Adrenal gland (tissue), 12 donors: ENCODE results near the gene FCRL1. TPM values are rescaled to one million over a fixed set of nuclear protein-coding genes. Genes with fewer than 3 reads are reported as not detected.

Source experiments
- DNase-seq, 7 donors: peaks; one replicate each; pipeline ENCODE4 v3.0.0-alpha.2; 2019 to 2020
- H3K27ac ChIP-seq, 5 donors: fragments of 200-600 bp; sonication (generic) in 4 of 5; 1 replicate in 3 of 5; 2 replicates in 2 of 5; pipeline versions ENCODE4 v1.5.1 to v1.8.0; 2016 to 2020; ENCODE audit warnings: mild to moderate bottlenecking in 1 of 5
- H3K27me3 ChIP-seq: fragments of 200-600 bp; 2 replicates; pipeline ENCODE4 v1.8.0; 2021
- H3K36me3 ChIP-seq, 2 donors: fragments of 200-600 bp; replicated peaks in 1 of 2; 1 replicate in 1 of 2; 2 replicates in 1 of 2; pipeline versions ENCODE4 v1.5.1 to v1.8.0; 2018 to 2022
- H3K4me1 ChIP-seq, 2 donors: fragments of 200-600 bp; replicated peaks in 1 of 2; 1 replicate in 1 of 2; 2 replicates in 1 of 2; pipeline versions ENCODE4 v1.5.1 to v1.8.0; 2018 to 2021
- H3K4me3 ChIP-seq, 4 donors: fragments of 200-600 bp; sonication (generic) in 3 of 4; one replicate each; pipeline ENCODE4 v1.5.1; 2016 to 2018
- H3K9me3 ChIP-seq, 3 donors: fragments of 200-600 bp; sonication (generic) in 1 of 3; replicated peaks in 1 of 3; 1 replicate in 2 of 3; 2 replicates in 1 of 3; pipeline versions ENCODE4 v1.5.1 to v1.8.0; 2016 to 2021
- CTCF ChIP-seq, 6 experiments: fragments of 450-650 bp in 4 of 6; fragments of 200-600 bp in 2 of 6; sonication (generic) in 1 of 6; IDR thresholded peaks; 1 replicate in 5 of 6; 2 replicates in 1 of 6; pipeline versions ENCODE4 v1.5.1 to v1.8.0; 2016 to 2021; ENCODE audit warnings: antibody characterized with exemption in 6 of 6, mild to moderate bottlenecking in 2 of 6, moderate library complexity in 1 of 6
- POLR2A ChIP-seq, 2 donors: fragments of 450-650 bp; IDR thresholded peaks; one replicate each; pipeline ENCODE4 v1.6.1; 2017; ENCODE audit warnings: antibody characterized with exemption in 2 of 2, mild to moderate bottlenecking in 2 of 2, moderate library complexity in 1 of 2
- WGBS, 4 donors: extraction: QIAGEN DNeasy Blood & Tissue Kit in 2 of 4; methylation state at CpG; one replicate each; pipeline versions ENCODE4 v1.1.5 to v1.1.7; 2013 to 2017; 5-methylcytosine and 5-hydroxymethylcytosine counted together
- intact Hi-C, 2 donors: fragments of 100-400 bp; cut with DNase I; formaldehyde crosslinking; loops; one replicate each; pipeline versions ENCODE4 v1.14.1 to v1.15.0; 2022 to 2023
- polyA plus RNA-seq, 3 donors: library from polyadenylated mRNA; stranded (reverse); fragments of 200-250 nt in 2 of 3; fragments of 350-450 nt in 1 of 3; fragmentation: Illumina TruSeq in 1 of 3; extraction: RNeasy Lipid Tissue Mini Kit (QIAGEN cat#74804) in 1 of 3; gene quantifications; one replicate each; pipeline ENCODE4 v1.2.3, GENCODE V29; 2013 to 2014
- total RNA-seq, 9 donors: library from RNA; depleted of rRNA in 4 of 9; stranded (reverse); fragments of >200 nt in 4 of 9; fragments of 120-200 nt in 1 of 9; fragmentation: NEBNext Ultra II Directional in 1 of 9; extraction: Animal tissue kit (Norgen Biotek cat#: 25700) in 1 of 9; gene quantifications; one replicate each; pipeline versions ENCODE4 v1.1.0 to v1.2.4, GENCODE V29; 2013 to 2023
- donor health status: healthy with polysubstance abuse.
- donor health status: Bipolar disorder and iron deficiency.
- donor health status: DM: yes; HTN: yes; CAD: no.
- donor health status: DM: no; HTN: no; CAD: no.
- donor health status: DM: no; HTN: no; CAD: no.
- donor health status: DM: yes; HTN: yes; CAD: no.

Gene FCRL1
- total and polyA plus RNA-seq, 12 donors: 0.03 to 0.40 TPM; not detected in 10

GRCh38 chr1:157766792-157767191 is 53.1 kb downstream of the FCRL1 start:
- H3K4me1 ChIP-seq: no peaks in the 10 kb centered on the region
- no peak for TF ChIP-seq CTCF (IDR thresholded peaks at IDR 0.05)
- no peak for TF ChIP-seq POLR2A (IDR thresholded peaks at IDR 0.05)
- intact Hi-C loops: no loop called here
- no peaks in the 10 kb centered on the region for H3K27me3 ChIP-seq
- H3K4me3 ChIP-seq: no peak overlapping the region
- no peak overlapping the region for H3K27ac ChIP-seq
- H3K36me3 ChIP-seq: no peaks in the 10 kb centered on the region
- H3K9me3 ChIP-seq: no peaks in the 10 kb centered on the region
- no peak for DNase-seq

DNA sequence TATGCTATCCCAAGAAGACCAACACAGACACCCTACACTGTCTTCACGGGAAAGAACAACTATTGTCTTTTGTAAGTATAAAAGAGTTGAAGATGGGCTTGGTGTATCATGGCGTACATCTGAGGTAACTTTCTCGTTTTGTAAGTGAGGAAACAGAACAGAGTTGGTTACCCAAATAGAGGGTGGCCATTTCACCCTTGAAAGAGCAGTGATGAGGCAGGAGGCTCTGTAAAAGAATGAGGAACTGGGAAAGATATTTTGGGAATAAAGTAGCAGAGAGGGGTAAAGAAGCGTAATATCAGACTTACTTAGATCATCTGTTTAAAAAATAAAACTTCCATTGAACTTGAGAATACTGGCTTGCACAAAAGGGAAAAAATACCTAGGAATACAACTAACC is 61.9 kb downstream of the FCRL1 start:
- 72 to 87% (median 76%) methylated on average over 4 of the region's 4 CpGs for WGBS, 4 donors
- intact Hi-C loops: no loop called here
- TF ChIP-seq CTCF (IDR thresholded peaks at IDR 0.05) (no peak), POLR2A (IDR thresholded peaks at IDR 0.05) (no peak)

DNA sequence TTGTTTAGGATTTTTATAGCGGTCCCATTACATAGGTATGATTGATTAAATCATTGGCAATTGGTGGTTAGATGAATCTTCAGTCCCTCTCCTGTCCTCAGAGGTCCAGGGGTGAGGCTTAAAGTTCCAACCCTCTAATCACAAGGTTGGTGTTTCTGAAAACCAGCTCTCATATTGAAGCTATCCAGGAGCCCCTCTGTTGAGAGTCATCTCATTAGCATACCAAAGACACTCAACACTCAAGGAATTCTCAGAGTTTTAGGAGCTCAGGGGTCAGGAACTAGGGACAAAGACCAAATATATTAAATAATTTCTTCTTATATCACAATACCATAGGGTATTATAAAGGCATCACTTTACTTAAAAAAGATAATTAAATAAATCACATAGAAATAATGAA is 66.3 kb downstream of the FCRL1 start:
- Histone ChIP-seq H3K4me3 (no peak overlapping the region), H3K4me1 (no peaks in the 10 kb centered on the region), H3K9me3 (no peaks in the 10 kb centered on the region), H3K36me3 (no peaks in the 10 kb centered on the region), H3K27ac (no peak overlapping the region), H3K27me3 (no peaks in the 10 kb centered on the region)
- no peak for DNase-seq
- 38 to 79% (median 65%) methylated on average over 1 of the region's 1 CpG for WGBS, 4 donors
- intact Hi-C loops: no loop called here
- TF ChIP-seq POLR2A (IDR thresholded peaks at IDR 0.05): no peak
- no peak for TF ChIP-seq CTCF (IDR thresholded peaks at IDR 0.05)

More for the DNA sequence above, 61.9 kb downstream of the FCRL1 start:
- no peak for DNase-seq
- no peaks in the 10 kb centered on the region for H3K27me3 ChIP-seq
- no peak overlapping the region for H3K27ac ChIP-seq
- no peaks in the 10 kb centered on the region for H3K9me3 ChIP-seq
- H3K36me3 ChIP-seq: no peaks in the 10 kb centered on the region
- H3K4me1 ChIP-seq: no peaks in the 10 kb centered on the region
- H3K4me3 ChIP-seq: no peak overlapping the region

DNA sequence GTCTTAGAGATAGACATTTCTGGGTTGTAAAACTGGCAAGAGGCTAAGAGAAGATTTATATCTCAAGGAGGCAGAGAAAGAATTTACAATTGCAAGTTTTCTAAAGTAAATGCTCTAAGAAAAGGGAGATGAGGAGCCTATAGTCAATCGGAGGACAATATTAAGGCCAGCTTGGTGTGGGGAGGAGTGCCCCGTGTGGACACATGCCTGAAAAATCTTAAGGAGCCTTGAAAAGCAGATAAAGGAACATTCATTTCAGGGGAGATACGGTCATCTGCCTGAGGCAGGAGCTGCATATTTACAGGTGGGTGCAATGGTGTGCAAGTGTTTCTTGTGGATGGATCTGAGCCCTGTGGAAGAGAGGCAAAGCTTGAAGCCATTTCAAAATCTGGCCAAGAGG is 68.6 kb downstream of the FCRL1 start:
- no peak overlapping the region for H3K4me3 ChIP-seq
- no peaks in the 10 kb centered on the region for H3K27me3 ChIP-seq
- H3K4me1 ChIP-seq: no peaks in the 10 kb centered on the region
- no peaks in the 10 kb centered on the region for H3K9me3 ChIP-seq
- no peaks in the 10 kb centered on the region for H3K36me3 ChIP-seq
- 42 to 48% (median 45%) methylated on average over 3 of the region's 3 CpGs for WGBS, 4 donors
- H3K27ac ChIP-seq: no peak overlapping the region
- DNase-seq: no peak
- intact Hi-C loops: no loop called here
- no peak for TF ChIP-seq CTCF (IDR thresholded peaks at IDR 0.05)
- TF ChIP-seq POLR2A (IDR thresholded peaks at IDR 0.05): no peak
